H9 (cell line): Measurements from ENCODE around the gene NANOS3. TPM values are rescaled to one million over a fixed set of nuclear protein-coding genes. Genes with fewer than 3 reads are reported as not detected.

Experiments used
- DNase-seq: peaks from one replicate; pipeline ENCODE4 v3.0.0-alpha.2; 2017
- H2AFZ ChIP-seq: one replicate; pipeline ENCODE4 v1.6.1; 2013; ENCODE audit warnings: mild to moderate bottlenecking, low read length, control low read depth, moderate library complexity
- H2AK5ac ChIP-seq: 2 replicates; pipeline ENCODE4 v1.6.1; 2013; ENCODE audit warnings: low read length, control low read depth, mixed read lengths; ENCODE audit not compliant: insufficient read length
- H2BK120ac ChIP-seq: one replicate; pipeline ENCODE4 v1.6.1; 2013; ENCODE audit warnings: low read depth, mild to moderate bottlenecking, low read length, control low read depth, inconsistent platforms; ENCODE audit not compliant: poor library complexity, severe bottlenecking
- H2BK12ac ChIP-seq: 2 replicates; pipeline ENCODE4 v1.6.1; 2013; ENCODE audit warnings: low read length, control low read depth, mixed read lengths, low read depth; ENCODE audit not compliant: insufficient read length
- H2BK15ac ChIP-seq: 2 replicates; pipeline ENCODE4 v1.6.1; 2013; ENCODE audit warnings: low read depth, low read length, control low read depth
- H2BK20ac ChIP-seq: one replicate; pipeline ENCODE4 v1.6.1; 2013; ENCODE audit warnings: low read depth, mild to moderate bottlenecking, low read length, control low read depth, inconsistent platforms; ENCODE audit not compliant: poor library complexity, severe bottlenecking
- H2BK5ac ChIP-seq: 2 replicates; pipeline ENCODE4 v1.6.1; 2013; ENCODE audit warnings: low read length, control low read depth, mixed read lengths; ENCODE audit not compliant: insufficient read length
- H3K14ac ChIP-seq: 2 replicates; pipeline ENCODE4 v1.6.1; 2013; ENCODE audit warnings: low read length, control low read depth; ENCODE audit not compliant: insufficient read depth
- H3K18ac ChIP-seq: 2 replicates; pipeline ENCODE4 v1.6.1; 2013; ENCODE audit warnings: low read depth, mild to moderate bottlenecking, mixed read lengths, low read length, control low read depth; ENCODE audit not compliant: insufficient read length
- H3K23ac ChIP-seq: 2 replicates; pipeline ENCODE4 v1.6.1; 2013; ENCODE audit warnings: low read length, control low read depth, mixed read lengths, low read depth; ENCODE audit not compliant: insufficient read length
- H3K23me2 ChIP-seq: 2 replicates; pipeline ENCODE4 v1.6.1; 2013; ENCODE audit warnings: low read depth, mild to moderate bottlenecking, mixed read lengths, low read length, control low read depth; ENCODE audit not compliant: insufficient read length, poor library complexity, severe bottlenecking
- H3K27ac ChIP-seq: 2 replicates; pipeline ENCODE4 v1.5.1; 2013; ENCODE audit warnings: low read length, control low read depth, mixed read lengths, low read depth; ENCODE audit not compliant: insufficient read length
- H3K27me3 ChIP-seq: 2 replicates; pipeline ENCODE4 v1.6.1; 2013; ENCODE audit warnings: low read length, control low read depth, inconsistent platforms; ENCODE audit not compliant: insufficient read depth
- H3K4ac ChIP-seq: 2 replicates; pipeline ENCODE4 v1.6.1; 2013; ENCODE audit warnings: low read depth, mild to moderate bottlenecking, control low read depth, inconsistent platforms, low read length, moderate library complexity
- H3K4me1 ChIP-seq: 2 replicates; pipeline ENCODE4 v1.6.1; 2013; ENCODE audit warnings: low read length, control low read depth, inconsistent platforms; ENCODE audit not compliant: insufficient read depth
- H3K4me2 ChIP-seq: 2 replicates; pipeline ENCODE4 v1.6.1; 2013; ENCODE audit warnings: low read length, control low read depth, mixed read lengths; ENCODE audit not compliant: insufficient read length, insufficient read depth
- H3K56ac ChIP-seq: 2 replicates; pipeline ENCODE4 v1.6.1; 2013; ENCODE audit warnings: low read depth, mild to moderate bottlenecking, mixed read lengths, low read length, control low read depth; ENCODE audit not compliant: insufficient read length
- H3K79me1 ChIP-seq: 2 replicates; pipeline ENCODE4 v1.6.1; 2013; ENCODE audit warnings: low read depth, mild to moderate bottlenecking, moderate library complexity, low read length, control low read depth, inconsistent platforms; ENCODE audit not compliant: insufficient read depth, poor library complexity, severe bottlenecking
- H3K79me2 ChIP-seq: 2 replicates; pipeline ENCODE4 v1.6.1; 2013; ENCODE audit warnings: low read length, control low read depth, inconsistent platforms; ENCODE audit not compliant: insufficient read depth
- H3K9ac ChIP-seq: 2 replicates; pipeline ENCODE4 v1.6.1; 2013; ENCODE audit warnings: low read length, control low read depth, mixed read lengths; ENCODE audit not compliant: insufficient read length; ENCODE audit errors: extremely low read depth
- H3K9me3 ChIP-seq: one replicate; pipeline ENCODE4 v1.6.1; 2013; ENCODE audit warnings: low read depth, low read length, inconsistent platforms; ENCODE audit not compliant: control insufficient read depth
- H3T11ph ChIP-seq: one replicate; pipeline ENCODE4 v1.6.1; 2013; ENCODE audit warnings: mild to moderate bottlenecking, low read length, control low read depth, inconsistent platforms
- H4K20me1 ChIP-seq: one replicate; pipeline ENCODE4 v1.6.1; 2013; ENCODE audit not compliant: control insufficient read depth, insufficient read length, insufficient read depth
- H4K5ac ChIP-seq: 2 replicates; pipeline ENCODE4 v1.6.1; 2013; ENCODE audit warnings: low read depth, mild to moderate bottlenecking, mixed read lengths, low read length, control low read depth; ENCODE audit not compliant: insufficient read length
- H4K8ac ChIP-seq: replicated peaks from 2 replicates; pipeline ENCODE4 v1.6.1; 2013; ENCODE audit warnings: low read length, control low read depth, mixed read lengths, low read depth; ENCODE audit not compliant: insufficient read length
- H4K91ac ChIP-seq: 2 replicates; pipeline ENCODE4 v1.6.1; 2013; ENCODE audit warnings: low read depth, mild to moderate bottlenecking, moderate library complexity, mixed read lengths, low read length, control low read depth; ENCODE audit not compliant: insufficient read length
- H3K27ac Mint-ChIP-seq, 3 experiments: 2 replicates in 2 of 3; 3 replicates in 1 of 3; pipeline ENCODE4 v1.8.0; 2020 to 2021; ENCODE audit warnings: mixed read lengths in 3 of 3, mild to moderate bottlenecking in 1 of 3, moderate library complexity in 1 of 3
- H3K27me3 Mint-ChIP-seq: 2 replicates; pipeline ENCODE4 v1.8.0; 2021; ENCODE audit warnings: low read depth, mild to moderate bottlenecking, moderate library complexity, mixed read lengths
- H3K36me3 Mint-ChIP-seq, 3 experiments: 2 replicates in 2 of 3; 3 replicates in 1 of 3; pipeline ENCODE4 v1.8.0; 2020 to 2021; ENCODE audit warnings: low read depth in 3 of 3, mixed read lengths in 3 of 3; ENCODE audit not compliant: insufficient read depth in 1 of 3
- H3K4me1 Mint-ChIP-seq, 2 experiments: 2 replicates each; pipeline ENCODE4 v1.8.0; 2020; ENCODE audit warnings: mixed read lengths in 2 of 2
- H3K4me3 Mint-ChIP-seq, 2 experiments: 2 replicates in 1 of 2; 3 replicates in 1 of 2; pipeline ENCODE4 v1.8.0; 2020 to 2021; ENCODE audit warnings: mild to moderate bottlenecking in 2 of 2, mixed read lengths in 2 of 2, moderate library complexity in 1 of 2
- H3K9me3 Mint-ChIP-seq, 2 experiments: 2 replicates in 1 of 2; 3 replicates in 1 of 2; pipeline ENCODE4 v1.8.0; 2020; ENCODE audit warnings: mild to moderate bottlenecking in 2 of 2, mixed read lengths in 2 of 2, moderate library complexity in 1 of 2
- CTCF ChIP-seq: fragments of 200-600 bp; sonication (generic); conservative IDR thresholded peaks from 3 replicates; pipeline ENCODE4 v1.8.0; 2021; ENCODE audit warnings: antibody characterized with exemption, mild to moderate bottlenecking
- WGBS: extraction: QIAGEN DNeasy Blood & Tissue Kit; methylation state at CpG from one replicate; pipeline ENCODE4 v1.1.7; 2013; ENCODE audit warnings: missing lambda C conversion rate, low lambda C conversion rate, mixed read lengths; ENCODE audit not compliant: insufficient read length; ENCODE audit errors: extremely low coverage; 5-methylcytosine and 5-hydroxymethylcytosine counted together
- total RNA-seq: library from RNA; stranded (reverse); gene quantifications from 2 replicates; pipeline ENCODE4 v1.2.1, GENCODE V29; 2021

Gene NANOS3
- total RNA-seq, 1 experiment from 2014 or later = not detected

- no peaks in the 10 kb centered on the region for H3K36me3 Mint-ChIP-seq
- Histone ChIP-seq H2BK15ac (no peak overlapping the region), H3K4me2 (no peak overlapping the region), H3K4me1 (peaks cover 3% of the 10 kb centered on the region; the same call in 1 of the 2 replicates), H4K8ac (no peak overlapping the region), H3K23ac (no peak overlapping the region), H3K27me3 (no peaks in the 10 kb centered on the region; the same call in 1 of the 2 replicates), H3K56ac (no peak overlapping the region), H4K5ac (no peak overlapping the region), H3K4ac (no peak overlapping the region), H2BK120ac (no peak overlapping the region), H3K9ac (no peak overlapping the region), H4K91ac (no peak overlapping the region), H3K79me1 (no peaks in the 10 kb centered on the region), H3K27ac (no peak overlapping the region), H3T11ph (no peak overlapping the region), H2BK5ac (no peak overlapping the region), H3K23me2 (peaks cover 3% of the 10 kb centered on the region), H2AFZ (no peak overlapping the region), H2BK12ac (peak overlapping the region; percentile 2), H3K18ac (peak overlapping the region; percentile 18), H3K14ac (0 out of 2 replicates have a peak overlapping the region, but pooled peaks have one; percentile 10), H3K79me2 (no peaks in the 10 kb centered on the region), H3K9me3 (no peaks in the 10 kb centered on the region), H4K20me1 (no peaks in the 10 kb centered on the region), H2BK20ac (no peak overlapping the region), H2AK5ac (no peak overlapping the region)
- peaks cover 20 to 27% of the 10 kb centered on the region in 2 experiments for H3K4me1 Mint-ChIP-seq
- H3K9me3 Mint-ChIP-seq = no peaks in the 10 kb centered on the region; a peak in 1 of 5 replicates
- no peak for DNase-seq
- peaks cover 23% of the 10 kb centered on the region for H3K27me3 Mint-ChIP-seq
- peak overlapping the region in 1 of 2 experiments; percentile 17; a peak in 1 of 5 replicates for H3K4me3 Mint-ChIP-seq
- WGBS = no CpG with 5 or more reads among the region's 17 CpGs
- TF ChIP-seq CTCF = no peak
- H3K27ac Mint-ChIP-seq = peak overlapping the region in 1 of 3 experiments; percentile 75; a peak in 2 of 7 replicates
Observed at GRCh38 chr19:13881692-13882418, 4.9 kb downstream of the NANOS3 start.
